ENCODE measurements around the gene LRIG1.

DNA sequence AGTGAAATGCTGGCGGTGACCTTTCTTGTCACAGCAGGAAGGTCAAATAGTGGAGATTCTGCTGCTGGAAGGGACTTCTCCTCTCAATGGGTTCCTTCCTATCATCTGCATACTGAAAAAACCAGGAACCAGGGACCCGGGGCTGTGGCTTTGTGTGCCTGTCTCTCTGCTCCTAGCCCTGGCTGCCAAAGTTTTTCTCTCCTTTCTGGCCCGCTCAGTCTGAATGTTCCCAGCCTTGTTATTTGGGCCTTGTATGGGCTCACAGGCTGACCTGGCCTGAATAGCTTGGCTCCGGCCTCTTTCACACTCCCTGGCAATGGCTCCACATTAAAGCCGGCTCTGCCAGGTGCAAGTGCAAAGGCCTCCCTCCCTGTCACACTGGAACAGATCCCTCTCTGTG is 94.7 kb downstream of the LRIG1 start:
- TF ChIP-seq POLR2A (IDR thresholded peaks at IDR 0.05; ENCODE audit: low read depth, low read length) (no peak), POLR2AphosphoS5 (IDR thresholded peaks at IDR 0.05; ENCODE audit: low read depth, low read length) (no peak)

Measured in GM12892 (cell line).